Gastrocnemius medialis (tissue), 4 donors: ENCODE measurements around the gene ZNF79.

Source experiments
- POLR2A ChIP-seq, 2 donors: fragments of 450-650 bp; IDR thresholded peaks; one replicate each; pipeline ENCODE4 v1.6.1; 2017; ENCODE audit warnings: antibody characterized with exemption in 2 of 2, mild to moderate bottlenecking in 2 of 2, moderate library complexity in 2 of 2
- TF ChIP-seq, protein P1 (sequence below), 5 experiments: fragments of 450-650 bp in 3 of 5; fragments of 200-600 bp in 2 of 5; sonication (generic) in 2 of 5; IDR thresholded peaks in 4 of 5; conservative IDR thresholded peaks in 1 of 5; 1 replicate in 4 of 5; 2 replicates in 1 of 5; pipeline ENCODE4 v1.5.1; 2016 to 2019; ENCODE audit warnings: antibody characterized with exemption in 5 of 5, mild to moderate bottlenecking in 3 of 5, moderate library complexity in 3 of 5

DNA sequence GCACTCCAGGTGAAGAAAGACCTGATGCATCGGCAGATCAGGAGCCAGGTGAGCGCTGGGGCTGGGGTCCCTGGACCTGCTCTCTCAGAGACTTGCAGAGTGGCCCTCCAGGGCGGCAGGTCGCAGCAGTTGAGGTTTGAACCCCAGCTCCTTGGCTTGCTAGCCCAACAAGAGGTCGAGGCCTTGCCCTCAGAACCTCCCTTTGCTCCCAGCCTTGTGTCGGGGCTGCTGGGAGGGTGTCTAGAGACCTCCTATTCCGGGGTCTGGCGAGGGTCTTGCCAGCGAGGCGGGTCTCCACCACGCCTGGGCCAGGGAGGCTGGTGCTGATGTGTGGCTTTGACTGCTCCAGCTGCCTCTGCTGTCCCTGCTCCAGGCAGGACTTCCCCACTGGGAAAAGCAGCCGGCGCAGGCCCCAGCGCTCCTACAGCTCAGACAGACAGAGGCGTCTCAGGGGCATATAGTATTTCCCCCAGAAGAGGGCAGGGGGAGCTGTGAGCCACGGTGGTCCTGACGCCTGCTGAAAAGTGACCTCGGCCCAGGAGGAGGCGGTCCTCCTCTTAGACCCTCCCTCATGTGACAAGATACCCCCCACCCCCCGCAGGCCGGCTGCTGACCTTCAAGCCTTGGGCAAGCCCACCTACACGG lies 65.4 kb downstream of the ZNF79 start:
- TF ChIP-seq, protein P1, sequence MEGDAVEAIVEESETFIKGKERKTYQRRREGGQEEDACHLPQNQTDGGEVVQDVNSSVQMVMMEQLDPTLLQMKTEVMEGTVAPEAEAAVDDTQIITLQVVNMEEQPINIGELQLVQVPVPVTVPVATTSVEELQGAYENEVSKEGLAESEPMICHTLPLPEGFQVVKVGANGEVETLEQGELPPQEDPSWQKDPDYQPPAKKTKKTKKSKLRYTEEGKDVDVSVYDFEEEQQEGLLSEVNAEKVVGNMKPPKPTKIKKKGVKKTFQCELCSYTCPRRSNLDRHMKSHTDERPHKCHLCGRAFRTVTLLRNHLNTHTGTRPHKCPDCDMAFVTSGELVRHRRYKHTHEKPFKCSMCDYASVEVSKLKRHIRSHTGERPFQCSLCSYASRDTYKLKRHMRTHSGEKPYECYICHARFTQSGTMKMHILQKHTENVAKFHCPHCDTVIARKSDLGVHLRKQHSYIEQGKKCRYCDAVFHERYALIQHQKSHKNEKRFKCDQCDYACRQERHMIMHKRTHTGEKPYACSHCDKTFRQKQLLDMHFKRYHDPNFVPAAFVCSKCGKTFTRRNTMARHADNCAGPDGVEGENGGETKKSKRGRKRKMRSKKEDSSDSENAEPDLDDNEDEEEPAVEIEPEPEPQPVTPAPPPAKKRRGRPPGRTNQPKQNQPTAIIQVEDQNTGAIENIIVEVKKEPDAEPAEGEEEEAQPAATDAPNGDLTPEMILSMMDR (IDR thresholded peaks at IDR 0.05 in 4 of 5, conservative IDR thresholded peaks at IDR 0.05 in 1 of 5) = no peak
- no peak for TF ChIP-seq POLR2A (IDR thresholded peaks at IDR 0.05)
